Natural killer cell (primary cell): Measurements from ENCODE around the gene RPUSD3. TPM values are rescaled to one million over a fixed set of nuclear protein-coding genes. Genes with fewer than 3 reads are reported as not detected.
A peak's percentile ranks its signal among the peaks of the same experiment; 100 is the strongest.

Experiments
- ATAC-seq, 3 donors: fragments of 150-1000 bp in 2 of 3; fragments of 200-7000 bp in 1 of 3; cut with Tn5 transposase; 1 replicate in 1 of 3; 2 replicates in 2 of 3; pipeline ENCODE4 v1.10.0; 2021; ENCODE audit warnings: mild to moderate bottlenecking in 2 of 3, moderate library complexity in 2 of 3
- DNase-seq, 2 donors: peaks; one replicate each; pipeline versions ENCODE4 v3.0.0 to v3.0.0-alpha.2; 2013 to 2021; ENCODE audit warnings: mixed read lengths in 1 of 2
- H3K27ac ChIP-seq: one replicate; pipeline ENCODE4 v1.5.1; 2013; ENCODE audit warnings: mild to moderate bottlenecking, low read length
- H3K27me3 ChIP-seq: one replicate; pipeline ENCODE4 v1.6.1; 2013; ENCODE audit warnings: low read length; ENCODE audit not compliant: control insufficient read depth, insufficient read depth
- H3K36me3 ChIP-seq: one replicate; pipeline ENCODE4 v1.6.1; 2013; ENCODE audit warnings: low read length; ENCODE audit not compliant: control insufficient read depth, insufficient read depth
- H3K4me1 ChIP-seq: one replicate; pipeline ENCODE4 v1.6.1; 2013; ENCODE audit warnings: low read length; ENCODE audit not compliant: control insufficient read depth, insufficient read depth
- H3K4me3 ChIP-seq: one replicate; pipeline ENCODE4 v1.5.1; 2013; ENCODE audit warnings: low read length
- H3K9me3 ChIP-seq: one replicate; pipeline ENCODE4 v1.6.1; 2013; ENCODE audit warnings: low read length; ENCODE audit not compliant: control insufficient read depth, insufficient read depth
- H3K27ac Mint-ChIP-seq, 2 donors: one replicate each; pipeline ENCODE4 v1.8.0; 2022; ENCODE audit warnings: mild to moderate bottlenecking in 2 of 2, mixed read lengths in 2 of 2, moderate library complexity in 1 of 2
- H3K27me3 Mint-ChIP-seq, 2 donors: one replicate each; pipeline ENCODE4 v1.8.0; 2022; ENCODE audit warnings: low read depth in 2 of 2, mixed read lengths in 2 of 2
- H3K36me3 Mint-ChIP-seq: one replicate; pipeline ENCODE4 v1.8.0; 2022; ENCODE audit warnings: mixed read lengths
- H3K4me1 Mint-ChIP-seq, 2 donors: one replicate each; pipeline ENCODE4 v1.8.0; 2022; ENCODE audit warnings: mixed read lengths in 2 of 2
- H3K4me3 Mint-ChIP-seq: one replicate; pipeline ENCODE4 v1.8.0; 2022; ENCODE audit warnings: mild to moderate bottlenecking, moderate library complexity, mixed read lengths
- H3K9me3 Mint-ChIP-seq, 2 donors: one replicate each; pipeline ENCODE4 v1.8.0; 2022; ENCODE audit warnings: mixed read lengths in 2 of 2
- CTCF ChIP-seq: fragments of 200-600 bp; IDR thresholded peaks from one replicate; pipeline ENCODE4 v1.8.0; 2022; ENCODE audit warnings: antibody characterized with exemption
- WGBS: methylation state at CpG from one replicate; pipeline ENCODE4 v1.1.7; 2013; ENCODE audit warnings: missing lambda C conversion rate; ENCODE audit not compliant: insufficient coverage; 5-methylcytosine and 5-hydroxymethylcytosine counted together
- intact Hi-C: fragments of 100-400 bp; cut with micrococcal nuclease; formaldehyde crosslinking; loops from one replicate; pipeline ENCODE4 v1.14.2; 2022
- total RNA-seq, 4 donors: library from RNA; stranded (reverse); fragments of 120-200 nt in 1 of 4; gene quantifications; one replicate each; pipeline versions ENCODE4 v1.2.3 to v1.2.4, GENCODE V29; 2013 to 2022

The RPUSD3 gene
- total RNA-seq, 3 donors from 2014 or later (not counting 1 experiment from before 2014, with no cell fraction given): 27.5 to 43.9 (median 30.9) TPM

GRCh38 chr3:9797196-9797945 lies 46.4 kb downstream of the RPUSD3 start:
- ATAC-seq: no peak
- peaks cover 39% of the 10 kb centered on the region for H3K4me1 ChIP-seq

GRCh38 chr3:9795207-9795606 lies 48.6 kb downstream of the RPUSD3 start:
- ATAC-seq (no peak), DNase-seq (no peak)
- no peaks in the 10 kb centered on the region for H3K9me3 ChIP-seq
- Mint-ChIP-seq H3K36me3 (no peaks in the 10 kb centered on the region), H3K9me3 (no peaks in the 10 kb centered on the region), H3K27me3 (no peaks in the 10 kb centered on the region), H3K4me1 (peaks cover 56 to 62% of the 10 kb centered on the region in 2 donors), H3K27ac (peak overlapping the region; percentile 94 to 99), H3K4me3 (peak overlapping the region; percentile 77)
- peaks cover 49% of the 10 kb centered on the region for H3K4me1 ChIP-seq
- no peak for TF ChIP-seq CTCF
- H3K4me3 ChIP-seq: no peak overlapping the region
- peak overlapping the region; percentile 35 for H3K27ac ChIP-seq
- WGBS: 69% methylated on average over 5 of the region's 5 CpGs
- H3K27me3 ChIP-seq: no peaks in the 10 kb centered on the region
- peaks cover 44% of the 10 kb centered on the region for H3K36me3 ChIP-seq
- intact Hi-C loops: no loop called here

More at GRCh38 chr3:9797196-9797945, 46.4 kb downstream of the RPUSD3 start:
- DNase-seq: no peak
- no peaks in the 10 kb centered on the region for H3K9me3 Mint-ChIP-seq
- H3K4me3 Mint-ChIP-seq: no peak overlapping the region
- peak overlapping the region; percentile 36 to 57 for H3K27ac Mint-ChIP-seq
- intact Hi-C loops: no loop called here
- H3K27me3 ChIP-seq: no peaks in the 10 kb centered on the region
- no peaks in the 10 kb centered on the region for H3K27me3 Mint-ChIP-seq
- H3K36me3 Mint-ChIP-seq: no peaks in the 10 kb centered on the region
- peaks cover 39 to 43% of the 10 kb centered on the region in 2 donors for H3K4me1 Mint-ChIP-seq
- peaks cover 51% of the 10 kb centered on the region for H3K36me3 ChIP-seq
- H3K4me3 ChIP-seq: no peak overlapping the region
- no peaks in the 10 kb centered on the region for H3K9me3 ChIP-seq
- TF ChIP-seq CTCF: no peak
- over 99% methylated on average over 10 of the region's 12 CpGs for WGBS
- no peak overlapping the region for H3K27ac ChIP-seq

GRCh38 chr3:9794400-9794799 lies 49.4 kb downstream of the RPUSD3 start:
- Mint-ChIP-seq H3K36me3 (no peaks in the 10 kb centered on the region), H3K4me1 (peaks cover 61 to 67% of the 10 kb centered on the region in 2 donors)
- no peak overlapping the region for H3K27ac ChIP-seq

More at GRCh38 chr3:9794400-9794799, 49.4 kb downstream of the RPUSD3 start:
- DNase-seq (no peak), ATAC-seq (no peak)
- H3K4me3 Mint-ChIP-seq: peak overlapping the region; percentile 92
- no peak for TF ChIP-seq CTCF
- no peak overlapping the region for H3K4me3 ChIP-seq
- intact Hi-C loops: loop anchor here (5.0 kb wide), 1 partner anchor 62 kb away; the partner anchor contains the start of gene BRPF1
- no peaks in the 10 kb centered on the region for H3K9me3 ChIP-seq
- peaks cover 44% of the 10 kb centered on the region for H3K36me3 ChIP-seq
- no peaks in the 10 kb centered on the region for H3K27me3 ChIP-seq
- H3K4me1 ChIP-seq: peaks cover 49% of the 10 kb centered on the region
- H3K9me3 Mint-ChIP-seq: no peaks in the 10 kb centered on the region
- H3K27ac Mint-ChIP-seq: peak overlapping the region; percentile 94 to 99
- H3K27me3 Mint-ChIP-seq: no peaks in the 10 kb centered on the region
- 92% methylated on average over 11 of the region's 11 CpGs for WGBS
